Measurements from ENCODE around the gene PPIL3.

The PPIL3 gene

GRCh38 chr2:200860092-200860795 lies 28.6 kb downstream of the PPIL3 start:
- Histone ChIP-seq H3F3A (ENCODE audit: insufficient read depth, low read length) (peaks cover 15% of the 10 kb centered on the region), H4K20me1 (ENCODE audit: insufficient read depth, low read length) (peaks cover 45% of the 10 kb centered on the region), H3K9ac (ENCODE audit: low read length) (no peak overlapping the region)

GRCh38 chr2:200856806-200857205 lies 32.1 kb downstream of the PPIL3 start:
- H3K9me2 ChIP-seq (replicated peaks; ENCODE audit: insufficient read depth, low read length), result no peaks in the 10 kb centered on the region
- no peak for DNase-seq
- peaks cover 32% of the 10 kb centered on the region for H4K20me1 ChIP-seq (ENCODE audit: insufficient read depth, low read length)
- H3K36me3 ChIP-seq (replicated peaks; ENCODE audit: insufficient read depth, low read length), result peaks cover 63% of the 10 kb centered on the region
- H3K9me3 ChIP-seq (replicated peaks; ENCODE audit: insufficient read depth, low read length), result no peaks in the 10 kb centered on the region
- no peak overlapping the region for H3K9ac ChIP-seq (ENCODE audit: low read length)
- H3K4me3 ChIP-seq (ENCODE audit: low read length), result no peak overlapping the region
- H3K27ac ChIP-seq (ENCODE audit: low read length), result no peak overlapping the region
- peaks cover 61% of the 10 kb centered on the region for H3K79me2 ChIP-seq (ENCODE audit: low read length)
- no peak for TF ChIP-seq EZH2 (optimal IDR thresholded peaks at IDR 0.05; ENCODE audit: low read depth, low read length)
- no peak for TF ChIP-seq CTCF (IDR thresholded peaks at IDR 0.05; ENCODE audit: low read length)
- no peak for TF ChIP-seq EZH2phosphoT487 (IDR thresholded peaks at IDR 0.05; ENCODE audit: low read length)
- H3K27me3 ChIP-seq (replicated peaks; ENCODE audit: insufficient read depth, low read length), result no peaks in the 10 kb centered on the region
- no peak overlapping the region for H2AFZ ChIP-seq (ENCODE audit: low read length)
- H3F3A ChIP-seq (ENCODE audit: insufficient read depth, low read length), result peaks cover 24% of the 10 kb centered on the region
- peaks cover 11% of the 10 kb centered on the region for H3K4me1 ChIP-seq (ENCODE audit: low read length)
- H3K4me2 ChIP-seq (ENCODE audit: low read depth, low read length), result no peak overlapping the region

More at GRCh38 chr2:200860092-200860795, 28.6 kb downstream of the PPIL3 start:
- Histone ChIP-seq H3K79me2 (ENCODE audit: low read length) (peaks cover 86% of the 10 kb centered on the region), H3K27ac (ENCODE audit: low read length) (no peak overlapping the region), H3K4me2 (ENCODE audit: low read depth, low read length) (no peak overlapping the region), H3K27me3 (replicated peaks; ENCODE audit: insufficient read depth, low read length) (no peaks in the 10 kb centered on the region), H3K36me3 (replicated peaks; ENCODE audit: insufficient read depth, low read length) (peaks cover 49% of the 10 kb centered on the region), H2AFZ (ENCODE audit: low read length) (no peak overlapping the region), H3K4me3 (ENCODE audit: low read length) (no peak overlapping the region), H3K4me1 (ENCODE audit: low read length) (peaks cover 16% of the 10 kb centered on the region), H3K9me3 (replicated peaks; ENCODE audit: insufficient read depth, low read length) (no peaks in the 10 kb centered on the region), H3K9me2 (replicated peaks; ENCODE audit: insufficient read depth, low read length) (no peaks in the 10 kb centered on the region)
- TF ChIP-seq CTCF (IDR thresholded peaks at IDR 0.05; ENCODE audit: low read length) (no peak), EZH2 (optimal IDR thresholded peaks at IDR 0.05; ENCODE audit: low read depth, low read length) (no peak), EZH2phosphoT487 (IDR thresholded peaks at IDR 0.05; ENCODE audit: low read length) (no peak)
- DNase-seq, result no peak

- Histone ChIP-seq H3K79me2 (ENCODE audit: low read length) (peaks cover 19% of the 10 kb centered on the region), H3K4me3 (ENCODE audit: low read length) (no peak overlapping the region), H2AFZ (ENCODE audit: low read length) (no peak overlapping the region), H3K9me2 (replicated peaks; ENCODE audit: insufficient read depth, low read length) (no peaks in the 10 kb centered on the region), H3K36me3 (replicated peaks; ENCODE audit: insufficient read depth, low read length) (peaks cover 27% of the 10 kb centered on the region), H4K20me1 (ENCODE audit: insufficient read depth, low read length) (0 out of 2 replicates have a peak, but pooled peaks cover 3% of the 10 kb centered on the region), H3K27ac (ENCODE audit: low read length) (no peak overlapping the region), H3K4me1 (ENCODE audit: low read length) (no peaks in the 10 kb centered on the region), H3K4me2 (ENCODE audit: low read depth, low read length) (no peak overlapping the region), H3K9me3 (replicated peaks; ENCODE audit: insufficient read depth, low read length) (no peaks in the 10 kb centered on the region), H3K27me3 (replicated peaks; ENCODE audit: insufficient read depth, low read length) (no peaks in the 10 kb centered on the region), H3F3A (ENCODE audit: insufficient read depth, low read length) (peaks cover 38% of the 10 kb centered on the region), H3K9ac (ENCODE audit: low read length) (no peak overlapping the region)
- DNase-seq, result no peak
- TF ChIP-seq EZH2 (optimal IDR thresholded peaks at IDR 0.05; ENCODE audit: low read depth, low read length) (no peak), CTCF (IDR thresholded peaks at IDR 0.05; ENCODE audit: low read length) (no peak), EZH2phosphoT487 (IDR thresholded peaks at IDR 0.05; ENCODE audit: low read length) (no peak)
These were observed 36.3 kb downstream of the PPIL3 start for GRCh38 chr2:200852605-200853004.
